GM12878 (cell line): ENCODE results near the gene CD101. TPM values are rescaled to one million over a fixed set of nuclear protein-coding genes. Genes with fewer than 3 reads are reported as not detected.
A peak's percentile ranks its signal among the peaks of the same experiment; 100 is the strongest.

Experiments
- BCL3 ChIP-seq: IDR thresholded peaks from 2 replicates; pipeline ENCODE4 v1.6.1; 2011; ENCODE audit warnings: borderline replicate concordance, low read depth, mild to moderate bottlenecking, moderate library complexity, low read length; ENCODE audit not compliant: insufficient read depth, poor library complexity, severe bottlenecking
- DPF2 ChIP-seq: fragments of 450-650 bp; IDR thresholded peaks from 2 replicates; pipeline ENCODE4 v1.6.1; 2017; ENCODE audit warnings: mild to moderate bottlenecking
- EED ChIP-seq: sonication (generic); IDR thresholded peaks from 2 replicates; pipeline ENCODE4 v1.6.1; 2016; ENCODE audit warnings: antibody characterized with exemption, low read depth
- GABPA ChIP-seq: IDR thresholded peaks from 2 replicates; pipeline ENCODE4 v1.6.1; 2014; ENCODE audit warnings: antibody characterized with exemption, low read depth, mild to moderate bottlenecking, inconsistent platforms
- GATAD2B ChIP-seq: fragments of 450-650 bp; conservative IDR thresholded peaks from 2 replicates; pipeline ENCODE4 v1.6.1; 2017; ENCODE audit warnings: low read depth, mild to moderate bottlenecking, moderate library complexity
- HCFC1 ChIP-seq: fragments of 150-350 bp; IDR thresholded peaks from 2 replicates; pipeline ENCODE4 v1.6.1; 2014; ENCODE audit warnings: low read length
- IKZF1 ChIP-seq: fragments of 450-650 bp; conservative IDR thresholded peaks from 2 replicates; pipeline ENCODE4 v1.6.1; 2017; ENCODE audit warnings: antibody characterized with exemption, mild to moderate bottlenecking
- IRF3 ChIP-seq: fragments of 450-650 bp; IDR thresholded peaks from 2 replicates; pipeline ENCODE4 v1.6.1; 2014; ENCODE audit warnings: mild to moderate bottlenecking
- JUNB ChIP-seq: IDR thresholded peaks from 2 replicates; pipeline ENCODE4 v1.6.1; 2016; ENCODE audit warnings: antibody characterized with exemption, mild to moderate bottlenecking
- KAT2A ChIP-seq: conservative IDR thresholded peaks from 2 replicates; pipeline ENCODE4 v1.6.1; 2011; ENCODE audit warnings: low read depth, low read length; ENCODE audit not compliant: control insufficient read depth
- MTA3 ChIP-seq: IDR thresholded peaks from 2 replicates; pipeline ENCODE4 v1.6.1; 2012; ENCODE audit warnings: low read length, inconsistent platforms, borderline replicate concordance
- MYB ChIP-seq: fragments of 150-350 bp; IDR thresholded peaks from 2 replicates; pipeline ENCODE4 v1.6.1; 2014; ENCODE audit warnings: mild to moderate bottlenecking, low read depth, low read length, borderline replicate concordance
- NFYB ChIP-seq: IDR thresholded peaks from 2 replicates; pipeline ENCODE4 v1.6.1; 2011; ENCODE audit warnings: low read depth, mild to moderate bottlenecking, low read length, improper control_type of control experiment, moderate library complexity; ENCODE audit not compliant: insufficient read depth
- NR2C1 ChIP-seq: fragments of 450-650 bp; IDR thresholded peaks from 2 replicates; pipeline ENCODE4 v1.6.1; 2017; ENCODE audit warnings: antibody characterized with exemption, mild to moderate bottlenecking, moderate library complexity
- PAX8 ChIP-seq: fragments of 450-650 bp; IDR thresholded peaks from 2 replicates; pipeline ENCODE4 v1.6.1; 2017; ENCODE audit warnings: mild to moderate bottlenecking, moderate library complexity
- RELA ChIP-seq: fragments of 450-650 bp; IDR thresholded peaks from 2 replicates; pipeline ENCODE4 v1.8.0; 2014; ENCODE audit warnings: borderline replicate concordance; ENCODE audit not compliant: partially characterized antibody
- REST ChIP-seq: IDR thresholded peaks from 2 replicates; pipeline ENCODE4 v1.6.1; 2012; ENCODE audit warnings: mild to moderate bottlenecking, low read depth, low read length
- SKIL ChIP-seq: fragments of 450-650 bp; IDR thresholded peaks from 2 replicates; pipeline ENCODE4 v1.6.1; 2017; ENCODE audit warnings: mild to moderate bottlenecking, low read depth, inconsistent platforms; ENCODE audit not compliant: poor library complexity, severe bottlenecking
- SMC3 ChIP-seq: IDR thresholded peaks from 2 replicates; pipeline ENCODE4 v1.6.1; 2011; ENCODE audit warnings: low read length, improper control_type of control experiment, borderline replicate concordance
- STAT1 ChIP-seq: fragments of 450-650 bp; conservative IDR thresholded peaks from 2 replicates; pipeline ENCODE4 v1.6.1; 2014; ENCODE audit warnings: antibody characterized with exemption, mild to moderate bottlenecking
- STAT3 ChIP-seq: IDR thresholded peaks from 2 replicates; pipeline ENCODE4 v1.6.1; 2011; ENCODE audit warnings: low read depth, low read length, improper control_type of control experiment
- TARDBP ChIP-seq: IDR thresholded peaks from 2 replicates; pipeline ENCODE4 v1.6.1; 2016; ENCODE audit warnings: borderline replicate concordance
- polyA plus RNA-seq, 11 experiments: library from polyadenylated mRNA; depleted of rRNA in 4 of 11; unstranded in 6 of 11; stranded (reverse) in 5 of 11; fragments of >200 nt; fragmentation: Nextera tagmentation in 4 of 11; fragmentation: Illumina TruSeq in 1 of 11; extraction: Ambion mirVana in 4 of 11; extraction: Trizol in 1 of 11; gene quantifications; 1 replicate in 1 of 11; 2 replicates in 10 of 11; pipeline versions ENCODE4 v1.2.1 to v1.2.3, GENCODE V29; 2011 to 2016; ENCODE audit warnings: inconsistent platforms in 2 of 11, missing spikeins in 2 of 11, low read depth in 1 of 11
- total RNA-seq, 4 experiments: library from RNA; depleted of rRNA in 3 of 4; stranded (reverse); fragments of >200 nt in 3 of 4; fragmentation: Illumina TruSeq in 1 of 4; extraction: Trizol in 1 of 4; gene quantifications; 2 replicates each; pipeline versions ENCODE4 v1.2.1 to v1.2.3, GENCODE V29; 2013 to 2021

Gene CD101
- total and polyA plus RNA-seq, 10 of the 15 experiments (the other 5 are each of a cell fraction or from before 2014, with no cell fraction given), result 0.56 to 7.9 (median 2.9) TPM

GRCh38 chr1:117061986-117062415, 60.4 kb downstream of the CD101 start (continued):
- TF ChIP-seq GATAD2B (peak; percentile 89), SMC3 (no peak), EED (peak; percentile 97), DPF2 (peak; percentile 94), REST (peak; percentile 16; the same call in 1 of the 2 replicates), MTA3 (peak; percentile 96), HCFC1 (no peak), PAX8 (no peak), MYB (peak; percentile 66; the same call in 1 of the 2 replicates), STAT1 (no peak), RELA (peak; percentile 79), NFYB (no peak), SKIL (peak; percentile 89), KAT2A (no peak), NR2C1 (no peak), BCL3 (peak; percentile 94), IKZF1 (peak; percentile 99), GABPA (peak; percentile 56; the same call in 1 of the 2 replicates), JUNB (peak; percentile 97), STAT3 (0 out of 2 replicates have a peak, but pooled peaks have one; percentile 27), IRF3 (no peak), TARDBP (no peak)
